Measurements from ENCODE around the gene ABHD6.

DNA sequence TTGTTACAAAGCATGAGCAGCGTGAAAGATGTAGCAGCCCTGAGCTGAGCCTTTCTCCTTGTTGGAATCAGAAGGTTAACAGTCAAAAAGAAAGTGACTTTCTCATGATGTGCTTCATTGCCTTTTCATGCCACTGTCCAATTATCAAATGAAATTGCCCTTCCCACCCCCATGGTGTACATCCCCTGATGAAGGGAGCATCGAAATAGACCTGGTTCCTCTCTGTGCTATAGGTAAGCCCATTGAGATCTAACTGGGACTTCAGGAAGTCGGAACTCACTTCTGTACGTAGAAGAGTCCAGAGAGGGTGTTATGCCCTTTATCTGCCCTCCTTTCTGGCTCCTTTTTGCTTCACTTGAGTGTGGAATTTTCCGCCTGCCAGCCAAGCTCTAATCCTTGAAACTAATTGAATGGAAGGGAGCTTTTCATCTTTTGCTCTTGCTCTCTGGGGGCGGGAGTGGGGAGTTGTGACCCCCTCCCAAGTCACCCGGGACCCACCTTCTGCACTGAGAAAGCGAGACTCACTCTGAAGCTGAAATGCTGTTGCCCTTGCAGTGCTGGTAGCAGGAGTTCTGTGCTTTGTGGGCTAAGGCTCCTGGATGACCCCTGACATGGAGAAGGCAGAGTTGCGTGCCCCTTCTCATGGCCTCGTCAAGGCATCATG is 20.9 kb downstream of the ABHD6 start:
- TF ChIP-seq, protein P1, sequence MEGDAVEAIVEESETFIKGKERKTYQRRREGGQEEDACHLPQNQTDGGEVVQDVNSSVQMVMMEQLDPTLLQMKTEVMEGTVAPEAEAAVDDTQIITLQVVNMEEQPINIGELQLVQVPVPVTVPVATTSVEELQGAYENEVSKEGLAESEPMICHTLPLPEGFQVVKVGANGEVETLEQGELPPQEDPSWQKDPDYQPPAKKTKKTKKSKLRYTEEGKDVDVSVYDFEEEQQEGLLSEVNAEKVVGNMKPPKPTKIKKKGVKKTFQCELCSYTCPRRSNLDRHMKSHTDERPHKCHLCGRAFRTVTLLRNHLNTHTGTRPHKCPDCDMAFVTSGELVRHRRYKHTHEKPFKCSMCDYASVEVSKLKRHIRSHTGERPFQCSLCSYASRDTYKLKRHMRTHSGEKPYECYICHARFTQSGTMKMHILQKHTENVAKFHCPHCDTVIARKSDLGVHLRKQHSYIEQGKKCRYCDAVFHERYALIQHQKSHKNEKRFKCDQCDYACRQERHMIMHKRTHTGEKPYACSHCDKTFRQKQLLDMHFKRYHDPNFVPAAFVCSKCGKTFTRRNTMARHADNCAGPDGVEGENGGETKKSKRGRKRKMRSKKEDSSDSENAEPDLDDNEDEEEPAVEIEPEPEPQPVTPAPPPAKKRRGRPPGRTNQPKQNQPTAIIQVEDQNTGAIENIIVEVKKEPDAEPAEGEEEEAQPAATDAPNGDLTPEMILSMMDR (IDR thresholded peaks at IDR 0.05) = no peak
- TF ChIP-seq POLR2AphosphoS5 (IDR thresholded peaks at IDR 0.05) = no peak

Data from upper lobe of left lung (tissue), 4 donors.